DOHH2 (cell line): Measurements from ENCODE around the gene LRRC1.

Experiments
- H3F3A ChIP-seq: fragments of 200-600 bp; sonication (generic), shearing (Covaris generic); 2 replicates; pipeline ENCODE4 v1.6.0; 2016; ENCODE audit warnings: antibody characterized with exemption, mild to moderate bottlenecking; ENCODE audit not compliant: control insufficient read depth, insufficient read depth
- H3K27ac ChIP-seq: fragments of 200-600 bp; sonication (generic); 2 replicates; pipeline ENCODE4 v1.5.1; 2014; ENCODE audit warnings: low read depth, mild to moderate bottlenecking, low read length, moderate library complexity
- H3K27me3 ChIP-seq: fragments of 200-600 bp; sonication (generic); 2 replicates; pipeline ENCODE4 v1.6.1; 2014; ENCODE audit warnings: mild to moderate bottlenecking, low read length, mixed read lengths; ENCODE audit not compliant: control insufficient read depth
- H3K36me3 ChIP-seq: fragments of 200-600 bp; sonication (generic); 2 replicates; pipeline ENCODE4 v1.6.1; 2014; ENCODE audit warnings: mild to moderate bottlenecking, low read length, moderate library complexity, mixed read lengths; ENCODE audit not compliant: control insufficient read depth
- H3K4me1 ChIP-seq: fragments of 200-600 bp; sonication (generic); 2 replicates; pipeline ENCODE4 v1.6.1; 2014; ENCODE audit warnings: mild to moderate bottlenecking, low read length, mixed read lengths; ENCODE audit not compliant: control insufficient read depth
- H3K4me2 ChIP-seq: fragments of 200-600 bp; sonication (generic); 2 replicates; pipeline ENCODE4 v1.6.0; 2014; ENCODE audit warnings: mild to moderate bottlenecking, low read length, moderate library complexity
- H3K4me3 ChIP-seq: fragments of 200-600 bp; sonication (generic); 2 replicates; pipeline ENCODE4 v1.5.1; 2014; ENCODE audit warnings: mild to moderate bottlenecking, low read length, mixed read lengths
- H3K79me2 ChIP-seq: fragments of 200-600 bp; sonication (generic); 2 replicates; pipeline ENCODE4 v1.6.1; 2014; ENCODE audit warnings: mild to moderate bottlenecking, low read length, mixed read lengths; ENCODE audit not compliant: control insufficient read depth
- H3K9me2 ChIP-seq: fragments of 200-600 bp; sonication (generic); replicated peaks from 2 replicates; pipeline ENCODE4 v1.6.1; 2014; ENCODE audit warnings: mild to moderate bottlenecking, low read length, mixed read lengths; ENCODE audit not compliant: control insufficient read depth
- H3K9me3 ChIP-seq: fragments of 200-600 bp; sonication (generic); 2 replicates; pipeline ENCODE4 v1.6.1; 2014; ENCODE audit warnings: antibody characterized with exemption, low read length, mixed read lengths; ENCODE audit not compliant: control insufficient read depth, insufficient read depth
- H4K20me1 ChIP-seq: fragments of 200-600 bp; sonication (generic); 2 replicates; pipeline ENCODE4 v1.6.0; 2014; ENCODE audit warnings: low read depth, mild to moderate bottlenecking, antibody characterized with exemption, low read length, moderate library complexity; ENCODE audit not compliant: control insufficient read depth, insufficient read depth
- EZH2phosphoT487 ChIP-seq: fragments of 200-600 bp; sonication (generic); IDR thresholded peaks from 2 replicates; pipeline ENCODE4 v1.6.1; 2017; ENCODE audit warnings: borderline replicate concordance, mild to moderate bottlenecking, antibody characterized with exemption, low read length, moderate library complexity, mixed read lengths
- TF ChIP-seq, protein P1 (sequence below): fragments of 200-600 bp; sonication (generic); IDR thresholded peaks from one replicate; pipeline ENCODE4 v1.5.1; 2014; ENCODE audit warnings: antibody characterized with exemption, mild to moderate bottlenecking, low read depth, low read length; ENCODE audit not compliant: poor library complexity, severe bottlenecking

Gene LRRC1

DNA sequence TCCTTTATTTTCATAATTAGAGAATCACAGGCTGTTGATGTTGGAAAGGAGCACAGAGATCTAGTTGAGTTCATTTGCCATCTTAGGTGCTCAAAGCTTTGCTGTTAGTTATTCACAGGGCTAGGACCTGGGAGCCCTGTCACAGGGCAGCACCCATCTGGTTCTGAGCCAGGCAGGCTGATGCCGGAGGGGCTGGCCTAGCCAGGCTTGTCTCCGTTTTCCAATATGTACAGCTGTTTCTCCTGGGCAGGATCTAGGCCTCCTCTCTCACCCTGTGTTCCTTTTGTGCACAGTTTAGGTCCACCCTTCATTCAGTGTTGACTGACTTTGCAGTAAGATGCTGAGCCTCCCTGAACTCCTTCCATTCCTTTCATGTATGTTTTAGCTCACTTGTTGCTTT is 33.4 kb downstream of the LRRC1 start:
- H3K9me2 ChIP-seq: no peaks in the 10 kb centered on the region
- H3K4me2 ChIP-seq: no peak overlapping the region
- H3K36me3 ChIP-seq: no peaks in the 10 kb centered on the region
- no peaks in the 10 kb centered on the region for H3K4me1 ChIP-seq
- no peaks in the 10 kb centered on the region for H3K9me3 ChIP-seq
- H3F3A ChIP-seq: no peaks in the 10 kb centered on the region
- TF ChIP-seq, protein P1, sequence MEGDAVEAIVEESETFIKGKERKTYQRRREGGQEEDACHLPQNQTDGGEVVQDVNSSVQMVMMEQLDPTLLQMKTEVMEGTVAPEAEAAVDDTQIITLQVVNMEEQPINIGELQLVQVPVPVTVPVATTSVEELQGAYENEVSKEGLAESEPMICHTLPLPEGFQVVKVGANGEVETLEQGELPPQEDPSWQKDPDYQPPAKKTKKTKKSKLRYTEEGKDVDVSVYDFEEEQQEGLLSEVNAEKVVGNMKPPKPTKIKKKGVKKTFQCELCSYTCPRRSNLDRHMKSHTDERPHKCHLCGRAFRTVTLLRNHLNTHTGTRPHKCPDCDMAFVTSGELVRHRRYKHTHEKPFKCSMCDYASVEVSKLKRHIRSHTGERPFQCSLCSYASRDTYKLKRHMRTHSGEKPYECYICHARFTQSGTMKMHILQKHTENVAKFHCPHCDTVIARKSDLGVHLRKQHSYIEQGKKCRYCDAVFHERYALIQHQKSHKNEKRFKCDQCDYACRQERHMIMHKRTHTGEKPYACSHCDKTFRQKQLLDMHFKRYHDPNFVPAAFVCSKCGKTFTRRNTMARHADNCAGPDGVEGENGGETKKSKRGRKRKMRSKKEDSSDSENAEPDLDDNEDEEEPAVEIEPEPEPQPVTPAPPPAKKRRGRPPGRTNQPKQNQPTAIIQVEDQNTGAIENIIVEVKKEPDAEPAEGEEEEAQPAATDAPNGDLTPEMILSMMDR: no peak
- TF ChIP-seq EZH2phosphoT487: no peak
- H4K20me1 ChIP-seq: no peaks in the 10 kb centered on the region
- H3K27me3 ChIP-seq: no peaks in the 10 kb centered on the region
- no peak overlapping the region for H3K27ac ChIP-seq
- no peak overlapping the region for H3K4me3 ChIP-seq
- H3K79me2 ChIP-seq: 0 out of 2 replicates have a peak, but pooled peaks cover 7% of the 10 kb centered on the region

DNA sequence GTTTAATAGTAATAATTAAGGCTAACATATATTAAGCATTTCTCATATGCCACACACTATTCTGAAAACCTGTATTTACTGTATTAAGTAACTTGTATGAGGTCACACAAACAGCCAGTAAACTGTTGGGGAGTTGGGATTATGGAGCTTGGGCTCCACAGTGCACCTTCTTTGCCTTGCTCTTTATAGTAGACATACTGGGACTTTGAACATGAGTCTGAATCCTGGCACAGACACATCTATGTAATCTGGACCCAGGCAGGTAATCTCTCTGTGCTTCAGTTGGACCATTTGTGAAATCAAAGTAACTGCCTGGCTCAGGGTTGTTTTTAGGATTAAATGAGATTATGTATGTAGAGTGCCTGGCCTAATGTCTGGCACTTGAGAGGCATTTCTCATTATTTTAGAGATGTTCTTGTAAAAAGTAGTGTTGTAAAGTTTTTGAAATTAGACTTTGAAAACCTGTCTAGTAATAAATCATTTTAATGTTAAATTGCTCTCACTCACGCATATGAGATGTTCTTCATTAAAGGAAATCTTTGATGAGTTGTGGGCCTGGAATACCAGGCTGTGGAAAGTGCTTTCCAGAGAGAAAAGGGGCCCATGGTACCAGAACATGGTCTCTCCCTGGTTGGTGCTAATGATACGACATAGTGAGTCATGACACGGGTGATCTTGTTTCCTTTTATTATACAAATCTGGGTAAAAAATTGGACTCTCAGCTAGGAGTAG is 34.3 kb downstream of the LRRC1 start:
- Histone ChIP-seq H3K79me2 (0 out of 2 replicates have a peak, but pooled peaks cover 7% of the 10 kb centered on the region), H3K4me3 (no peak overlapping the region), H3F3A (no peaks in the 10 kb centered on the region), H3K36me3 (no peaks in the 10 kb centered on the region), H3K9me2 (no peaks in the 10 kb centered on the region), H3K9me3 (no peaks in the 10 kb centered on the region), H3K27ac (no peak overlapping the region), H3K4me1 (no peaks in the 10 kb centered on the region), H3K4me2 (no peak overlapping the region), H3K27me3 (no peaks in the 10 kb centered on the region), H4K20me1 (no peaks in the 10 kb centered on the region)
- no peak for TF ChIP-seq EZH2phosphoT487
- TF ChIP-seq, protein P1: no peak

DNA sequence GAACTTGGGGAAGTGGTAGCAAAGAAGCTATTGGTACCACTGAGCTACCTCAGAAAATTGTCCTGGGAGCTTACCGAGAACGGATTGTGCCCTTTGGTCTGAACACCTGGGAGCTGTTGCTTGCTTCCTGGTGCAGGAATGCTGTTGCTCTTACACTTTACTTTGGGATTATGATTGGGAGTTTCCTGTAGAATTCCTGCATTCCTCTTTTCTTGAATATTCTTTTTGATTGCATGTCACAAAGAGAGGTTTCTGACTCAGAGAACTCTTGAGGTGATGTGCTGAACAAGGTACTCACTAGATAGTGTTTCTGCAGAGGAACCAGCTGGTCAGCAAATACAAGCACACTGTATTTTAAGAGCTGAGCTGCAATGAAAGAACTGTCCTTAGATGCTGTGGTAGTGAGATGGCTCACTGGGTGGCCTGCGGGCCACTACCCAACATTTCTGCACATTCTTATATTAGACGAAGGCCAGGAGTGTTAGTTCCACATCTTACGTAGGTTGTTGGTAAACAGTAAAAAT is 35.0 kb downstream of the LRRC1 start:
- no peaks in the 10 kb centered on the region for H4K20me1 ChIP-seq
- no peaks in the 10 kb centered on the region for H3K9me2 ChIP-seq
- H3K27me3 ChIP-seq: no peaks in the 10 kb centered on the region
- H3K27ac ChIP-seq: no peak overlapping the region
- H3K4me1 ChIP-seq: no peaks in the 10 kb centered on the region
- no peak overlapping the region for H3K4me3 ChIP-seq
- H3K36me3 ChIP-seq: no peaks in the 10 kb centered on the region
- TF ChIP-seq, protein P1: no peak
- no peak for TF ChIP-seq EZH2phosphoT487
- no peak overlapping the region for H3K4me2 ChIP-seq
- H3F3A ChIP-seq: no peaks in the 10 kb centered on the region
- 0 out of 2 replicates have a peak, but pooled peaks cover 7% of the 10 kb centered on the region for H3K79me2 ChIP-seq
- no peaks in the 10 kb centered on the region for H3K9me3 ChIP-seq
